Uterus (tissue), 2 donors: ENCODE results near the gene ABCA1.

Experiments
- POLR2A ChIP-seq, 2 donors: fragments of 450-650 bp; IDR thresholded peaks; one replicate each; pipeline ENCODE4 v1.6.1; 2016; ENCODE audit warnings: antibody characterized with exemption in 2 of 2, mild to moderate bottlenecking in 1 of 2, moderate library complexity in 1 of 2
- TF ChIP-seq, protein P1 (sequence below), 4 experiments: fragments of 200-600 bp in 2 of 4; fragments of 450-650 bp in 2 of 4; sonication (generic) in 2 of 4; IDR thresholded peaks; one replicate each; pipeline ENCODE4 v1.5.1; 2016 to 2019; ENCODE audit warnings: antibody characterized with exemption in 4 of 4, mild to moderate bottlenecking in 2 of 4, moderate library complexity in 1 of 4

- TF ChIP-seq, protein P1, sequence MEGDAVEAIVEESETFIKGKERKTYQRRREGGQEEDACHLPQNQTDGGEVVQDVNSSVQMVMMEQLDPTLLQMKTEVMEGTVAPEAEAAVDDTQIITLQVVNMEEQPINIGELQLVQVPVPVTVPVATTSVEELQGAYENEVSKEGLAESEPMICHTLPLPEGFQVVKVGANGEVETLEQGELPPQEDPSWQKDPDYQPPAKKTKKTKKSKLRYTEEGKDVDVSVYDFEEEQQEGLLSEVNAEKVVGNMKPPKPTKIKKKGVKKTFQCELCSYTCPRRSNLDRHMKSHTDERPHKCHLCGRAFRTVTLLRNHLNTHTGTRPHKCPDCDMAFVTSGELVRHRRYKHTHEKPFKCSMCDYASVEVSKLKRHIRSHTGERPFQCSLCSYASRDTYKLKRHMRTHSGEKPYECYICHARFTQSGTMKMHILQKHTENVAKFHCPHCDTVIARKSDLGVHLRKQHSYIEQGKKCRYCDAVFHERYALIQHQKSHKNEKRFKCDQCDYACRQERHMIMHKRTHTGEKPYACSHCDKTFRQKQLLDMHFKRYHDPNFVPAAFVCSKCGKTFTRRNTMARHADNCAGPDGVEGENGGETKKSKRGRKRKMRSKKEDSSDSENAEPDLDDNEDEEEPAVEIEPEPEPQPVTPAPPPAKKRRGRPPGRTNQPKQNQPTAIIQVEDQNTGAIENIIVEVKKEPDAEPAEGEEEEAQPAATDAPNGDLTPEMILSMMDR (IDR thresholded peaks at IDR 0.05) = no peak
- TF ChIP-seq POLR2A (IDR thresholded peaks at IDR 0.05) = no peak
These were observed 45.9 kb downstream of the ABCA1 start for GRCh38 chr9:104882086-104882485.
